NB4 (cell line): Measurements from ENCODE around the gene FAM209B.

Experiments
- MYC ChIP-seq: IDR thresholded peaks from 2 replicates; pipeline ENCODE4 v1.6.1; 2011; ENCODE audit warnings: low read depth, low read length
- TF ChIP-seq, protein P1 (sequence below): IDR thresholded peaks from one replicate; pipeline ENCODE4 v1.5.1; 2012; ENCODE audit warnings: low read depth, low read length

DNA sequence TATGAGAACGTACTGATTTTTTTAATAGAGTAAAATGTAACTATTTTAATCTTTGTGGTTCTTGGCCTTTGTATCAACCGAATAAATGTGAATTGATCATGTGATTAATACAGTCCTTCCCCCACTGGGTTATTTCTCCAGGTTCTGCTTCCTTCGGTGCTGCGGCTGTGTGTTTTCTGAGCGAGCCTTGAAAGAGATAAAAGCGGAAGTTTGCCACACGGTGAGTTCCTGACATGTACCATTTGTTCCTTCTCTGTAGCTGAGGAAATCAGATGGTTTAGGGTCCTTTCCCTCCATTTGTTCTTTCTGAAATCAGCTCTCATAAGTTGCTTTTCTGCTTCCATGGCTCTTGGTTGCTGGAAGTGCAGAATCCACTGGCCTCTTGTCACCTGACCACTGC, 49.1 kb upstream of the FAM209B start:
- TF ChIP-seq, protein P1, sequence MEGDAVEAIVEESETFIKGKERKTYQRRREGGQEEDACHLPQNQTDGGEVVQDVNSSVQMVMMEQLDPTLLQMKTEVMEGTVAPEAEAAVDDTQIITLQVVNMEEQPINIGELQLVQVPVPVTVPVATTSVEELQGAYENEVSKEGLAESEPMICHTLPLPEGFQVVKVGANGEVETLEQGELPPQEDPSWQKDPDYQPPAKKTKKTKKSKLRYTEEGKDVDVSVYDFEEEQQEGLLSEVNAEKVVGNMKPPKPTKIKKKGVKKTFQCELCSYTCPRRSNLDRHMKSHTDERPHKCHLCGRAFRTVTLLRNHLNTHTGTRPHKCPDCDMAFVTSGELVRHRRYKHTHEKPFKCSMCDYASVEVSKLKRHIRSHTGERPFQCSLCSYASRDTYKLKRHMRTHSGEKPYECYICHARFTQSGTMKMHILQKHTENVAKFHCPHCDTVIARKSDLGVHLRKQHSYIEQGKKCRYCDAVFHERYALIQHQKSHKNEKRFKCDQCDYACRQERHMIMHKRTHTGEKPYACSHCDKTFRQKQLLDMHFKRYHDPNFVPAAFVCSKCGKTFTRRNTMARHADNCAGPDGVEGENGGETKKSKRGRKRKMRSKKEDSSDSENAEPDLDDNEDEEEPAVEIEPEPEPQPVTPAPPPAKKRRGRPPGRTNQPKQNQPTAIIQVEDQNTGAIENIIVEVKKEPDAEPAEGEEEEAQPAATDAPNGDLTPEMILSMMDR: no peak
- TF ChIP-seq MYC: no peak
